HG03469 (cell line): ENCODE results near the gene ATXN2.
A peak's percentile ranks its signal among the peaks of the same experiment; 100 is the strongest.

Experiments
- ATAC-seq: cut with Tn5 transposase; IDR thresholded peaks from one replicate; pipeline ENCODE4 v1.9.1; 2021; ENCODE audit warnings: mild to moderate bottlenecking, moderate library complexity, moderate number of reproducible peaks; ENCODE audit not compliant: unreplicated experiment

The ATXN2 gene

GRCh38 chr12:111439657-111440151 is 159.4 kb downstream of the ATXN2 start:
- no peak for ATAC-seq

DNA sequence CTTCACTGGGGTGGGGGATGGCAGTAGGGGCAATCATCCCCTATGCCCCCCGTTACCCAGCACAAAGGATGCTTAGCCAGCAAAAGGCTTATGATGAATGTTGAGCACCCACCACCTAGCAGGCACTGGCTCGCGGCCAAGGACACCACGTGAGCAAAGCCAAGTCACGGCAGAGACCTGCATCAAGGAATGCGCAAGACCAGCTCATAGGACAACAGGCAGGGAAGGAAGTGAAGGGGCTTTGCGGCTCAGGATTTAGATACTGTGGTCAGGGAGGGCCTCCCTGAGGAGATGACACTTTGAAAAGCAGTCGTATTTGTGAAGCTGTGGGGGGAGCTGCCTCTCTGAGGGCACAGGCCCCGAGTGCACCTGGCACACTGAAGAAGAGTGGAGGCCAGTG is 160.6 kb downstream of the ATXN2 start:
- ATAC-seq: no peak

GRCh38 chr12:111437816-111438454 is 161.2 kb downstream of the ATXN2 start:
- ATAC-seq: no peak

GRCh38 chr12:111436811-111437210 is 162.3 kb downstream of the ATXN2 start:
- no peak for ATAC-seq

- no peak for ATAC-seq
Measured at GRCh38 chr12:111436266-111436665, 162.8 kb downstream of the ATXN2 start.

DNA sequence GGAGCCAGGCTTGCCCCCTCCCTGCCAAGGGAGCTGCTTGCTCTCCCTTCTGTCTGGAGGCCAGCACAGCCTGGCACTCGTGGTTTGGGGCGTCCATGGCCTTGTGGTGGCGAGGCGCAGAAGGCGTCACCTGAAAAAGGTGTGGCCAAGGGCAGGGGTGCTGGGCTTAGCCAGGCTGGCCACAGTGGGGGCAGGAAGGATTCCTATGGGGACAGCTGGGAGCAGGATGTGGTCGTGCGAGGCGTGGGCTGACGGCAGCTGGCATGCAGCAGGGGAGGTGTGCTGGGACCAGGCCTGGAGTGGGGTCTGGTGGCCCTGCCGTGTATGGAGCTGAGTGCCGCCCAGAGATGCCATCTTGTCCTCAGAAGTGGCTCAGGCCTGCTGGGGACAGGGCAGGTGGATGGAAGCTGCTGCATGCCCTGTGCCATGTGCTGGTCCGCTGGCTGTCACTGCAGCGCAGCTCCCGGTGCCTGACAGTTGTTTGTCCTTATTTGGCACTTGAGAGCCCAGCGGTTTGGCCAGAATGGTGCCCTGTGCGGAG is 163.4 kb downstream of the ATXN2 start:
- ATAC-seq: no peak

DNA sequence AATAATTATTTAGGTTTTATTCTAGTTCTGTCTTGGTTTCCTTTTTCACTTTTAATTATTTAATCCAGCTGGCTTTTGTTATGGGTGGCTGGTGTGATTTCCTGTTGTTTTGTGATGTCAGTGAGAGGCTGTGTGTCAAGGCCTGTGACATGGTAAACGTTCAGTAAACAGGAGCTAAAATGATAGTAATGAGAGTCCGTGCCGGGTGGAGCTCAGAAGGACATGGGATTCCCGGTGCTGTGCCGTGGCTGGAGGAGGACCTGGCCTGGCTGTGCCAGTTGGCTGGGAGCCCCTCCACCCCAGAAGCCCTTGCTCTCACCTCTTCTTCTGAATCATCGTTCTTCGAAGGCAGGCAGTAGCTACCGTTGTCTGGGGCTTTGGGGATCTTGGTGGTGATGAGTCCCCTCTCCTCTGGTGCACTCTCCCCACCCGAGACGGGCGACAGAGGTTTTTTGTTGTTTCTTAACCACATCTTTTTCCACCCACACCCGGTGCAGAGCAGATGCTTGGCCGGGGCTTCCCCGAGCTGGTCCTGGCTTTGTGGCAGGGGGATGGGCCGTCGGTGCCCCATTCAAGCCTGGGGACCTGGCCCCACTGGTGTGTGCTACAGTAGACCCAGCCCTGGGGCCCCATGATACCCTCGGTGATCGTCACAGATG is 164.3 kb downstream of the ATXN2 start:
- ATAC-seq: peak; percentile 53

DNA sequence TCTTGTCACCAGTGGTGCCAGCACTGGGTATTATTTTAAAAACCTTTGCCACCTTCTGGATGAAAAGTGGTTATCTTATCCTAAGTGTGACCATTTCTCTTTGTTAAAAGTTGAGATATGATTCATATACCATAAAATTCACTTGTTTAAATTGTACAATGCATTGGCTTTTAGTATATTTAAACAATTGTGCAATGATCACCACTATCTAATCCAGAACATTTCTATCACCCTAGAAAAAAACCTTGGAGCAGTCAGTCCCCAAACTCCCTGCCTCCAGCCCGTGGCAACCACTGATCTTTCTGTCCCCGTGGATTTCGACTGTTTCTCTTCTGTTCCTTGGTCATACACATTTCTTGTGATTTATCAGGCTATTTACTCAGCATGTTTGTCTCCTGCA is 165.1 kb downstream of the ATXN2 start:
- no peak for ATAC-seq

- ATAC-seq: no peak
Measured at GRCh38 chr12:111431772-111432171, 167.3 kb downstream of the ATXN2 start.

DNA sequence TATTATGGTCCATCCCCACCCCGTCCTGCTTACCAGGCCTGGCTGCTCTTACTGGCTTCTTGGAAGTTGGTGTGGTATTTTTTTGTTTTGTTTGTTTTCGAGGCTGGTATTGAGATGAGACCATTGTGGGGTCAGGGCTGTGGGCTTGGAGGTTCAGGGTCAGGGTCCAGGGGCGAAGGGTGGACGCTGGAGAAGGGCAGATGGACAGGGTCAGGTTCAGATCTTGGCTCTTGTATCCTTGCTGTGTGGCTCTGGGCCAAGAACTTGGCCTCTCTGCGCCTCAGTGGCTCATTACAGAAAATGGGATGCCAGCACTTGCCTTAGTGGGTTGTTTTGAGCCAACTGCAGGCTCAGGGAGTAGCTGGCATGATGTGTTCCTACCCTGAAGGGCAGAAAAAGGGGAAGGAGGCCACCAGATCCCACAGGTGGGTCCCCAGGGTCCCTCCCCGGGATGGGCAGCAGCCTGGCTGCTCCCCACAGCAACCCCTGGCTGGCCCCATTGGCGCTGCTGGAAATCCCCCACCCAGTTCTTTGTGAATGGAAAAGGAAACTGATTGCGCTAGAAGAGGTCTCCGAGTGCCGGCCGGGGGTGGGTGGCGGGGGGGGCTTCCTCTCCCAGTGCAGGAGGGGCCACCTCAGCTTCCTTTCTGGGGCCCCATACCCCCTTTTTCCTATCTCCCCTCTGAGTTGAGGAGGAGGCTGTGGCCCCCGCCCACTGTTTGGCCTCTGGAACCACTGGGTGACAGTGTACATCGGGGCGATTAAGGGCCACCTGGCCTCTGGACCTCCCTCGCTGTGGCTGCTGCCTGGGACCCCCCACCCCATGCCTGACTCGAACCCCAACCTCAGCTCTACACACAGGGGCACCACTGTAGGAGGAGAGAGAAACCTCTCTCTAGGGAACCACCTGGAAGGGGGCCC is 168.4 kb downstream of the ATXN2 start:
- no peak for ATAC-seq

- ATAC-seq: no peak
Measured at GRCh38 chr12:111429828-111430432, 169.2 kb downstream of the ATXN2 start.

GRCh38 chr12:111428728-111429175 is 170.4 kb downstream of the ATXN2 start:
- ATAC-seq: no peak

DNA sequence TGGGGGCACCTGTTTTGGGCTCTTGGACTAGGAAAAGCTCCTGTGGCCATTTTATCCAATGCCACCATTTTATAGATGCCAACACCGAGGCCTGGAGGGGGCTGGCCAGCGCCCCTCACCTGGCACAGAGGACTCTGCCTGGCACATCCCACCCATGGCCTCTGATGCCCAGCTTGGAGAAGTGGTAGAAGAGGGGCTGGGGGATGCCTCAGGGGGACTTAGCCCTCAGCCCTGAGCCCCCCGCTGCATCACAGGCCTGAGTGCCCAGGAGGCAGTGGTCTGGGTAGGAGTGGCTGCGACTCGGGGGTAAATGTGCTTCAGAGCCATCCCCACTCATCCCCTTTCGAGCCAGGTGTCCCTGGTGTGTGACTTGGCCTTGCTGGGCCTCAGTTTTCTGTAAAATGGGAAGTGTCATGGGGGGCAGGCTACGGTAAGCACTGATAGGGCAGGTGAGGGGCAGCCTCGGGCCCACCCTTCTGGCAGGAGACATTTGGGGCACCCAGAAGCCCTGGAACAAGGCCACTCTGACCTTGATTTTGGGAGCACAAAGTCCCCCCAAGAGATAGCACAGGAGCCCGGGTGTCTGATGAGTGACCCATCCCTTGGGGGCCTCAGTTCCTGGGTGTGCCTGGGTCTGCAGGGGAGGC is 170.9 kb downstream of the ATXN2 start:
- no peak for ATAC-seq

- ATAC-seq: no peak
Measured at GRCh38 chr12:111427417-111428074, 171.6 kb downstream of the ATXN2 start.

DNA sequence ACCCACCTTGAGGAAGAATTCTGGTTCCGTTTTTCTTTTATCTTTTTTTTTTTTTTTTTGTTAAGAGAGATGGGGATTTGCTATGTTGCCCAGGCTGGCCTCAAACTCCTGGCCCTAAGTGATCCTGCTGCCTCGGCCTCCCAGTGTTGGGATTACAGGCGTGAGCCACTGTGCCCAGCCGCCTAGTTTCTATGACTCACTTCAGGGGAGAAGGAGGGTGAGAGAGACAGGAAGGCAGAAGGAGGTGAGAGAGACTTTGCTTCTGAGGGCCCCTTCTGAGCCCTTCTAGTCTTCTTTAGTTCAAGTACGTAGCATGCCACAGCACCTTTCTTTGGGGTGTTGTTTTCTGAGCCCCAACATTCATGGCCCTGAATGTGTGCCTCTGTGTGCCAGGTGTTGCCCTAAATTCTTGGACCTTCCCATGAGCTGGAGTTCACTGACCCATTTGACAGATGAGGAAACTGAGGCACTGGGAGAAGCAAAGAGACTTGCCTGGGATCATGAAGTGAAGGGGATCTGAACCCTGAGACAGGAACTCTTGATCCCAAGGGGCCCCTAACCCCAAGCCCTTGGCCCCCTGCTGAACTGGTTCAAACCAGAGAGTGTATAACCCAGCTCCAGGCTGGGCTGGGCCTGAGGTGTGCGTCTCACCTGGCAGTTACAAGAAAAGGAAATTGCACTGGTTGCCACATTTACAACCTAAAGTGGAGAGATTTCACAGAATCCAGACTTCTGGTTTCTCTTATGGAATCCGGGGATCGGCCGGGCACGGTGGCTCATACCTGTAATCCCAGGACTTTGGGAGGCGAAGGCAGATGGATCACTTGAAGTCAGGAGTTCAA is 172.6 kb downstream of the ATXN2 start:
- no peak for ATAC-seq

- no peak for ATAC-seq
Measured at GRCh38 chr12:111425655-111426054, 173.5 kb downstream of the ATXN2 start.

- no peak for ATAC-seq
Measured at GRCh38 chr12:111424793-111425251, 174.3 kb downstream of the ATXN2 start.

GRCh38 chr12:111424189-111424792 is 174.8 kb downstream of the ATXN2 start:
- ATAC-seq: no peak
